HCT116 (cell line): Measurements from ENCODE around the gene CDH22.

Experiments
- ATF3 ChIP-seq: IDR thresholded peaks from 2 replicates; pipeline ENCODE4 v1.6.1; 2012
- CTCF ChIP-seq, 3 experiments: fragments of 200-600 bp in 1 of 3; sonication (generic) in 1 of 3; IDR thresholded peaks in 2 of 3; conservative IDR thresholded peaks in 1 of 3; 2 replicates each; pipeline ENCODE4 v1.5.1; 2012 to 2017; ENCODE audit warnings: low read depth in 2 of 3, low read length in 2 of 3, antibody characterized with exemption in 1 of 3, borderline replicate concordance in 1 of 3, control low read depth in 1 of 3, mild to moderate bottlenecking in 1 of 3, mixed read lengths in 1 of 3, mixed run types in 1 of 3, moderate library complexity in 1 of 3; ENCODE audit not compliant: insufficient read depth in 1 of 3
- EZH2 ChIP-seq: fragments of 200-600 bp; sonication (generic); IDR thresholded peaks from 2 replicates; pipeline ENCODE4 v1.6.1; 2017; ENCODE audit warnings: antibody characterized with exemption, mixed run types
- EZH2phosphoT487 ChIP-seq: fragments of 200-600 bp; IDR thresholded peaks from 2 replicates; pipeline ENCODE4 v1.6.1; 2018; ENCODE audit warnings: antibody characterized with exemption, borderline replicate concordance
- FOSL1 ChIP-seq: IDR thresholded peaks from 2 replicates; pipeline ENCODE4 v1.6.1; 2012; ENCODE audit warnings: low read depth
- POLR2A ChIP-seq: IDR thresholded peaks from 2 replicates; pipeline ENCODE4 v1.7.0; 2011; ENCODE audit warnings: borderline replicate concordance; ENCODE audit not compliant: insufficient read depth, insufficient read length; ENCODE audit errors: extremely low read depth
- POLR2AphosphoS5 ChIP-seq: IDR thresholded peaks from 2 replicates; pipeline ENCODE4 v1.6.1; 2011; ENCODE audit warnings: mild to moderate bottlenecking, low read depth, low read length, moderate library complexity
- RAD21 ChIP-seq: IDR thresholded peaks from 2 replicates; pipeline ENCODE4 v1.6.1; 2012; ENCODE audit warnings: low read depth, mild to moderate bottlenecking
- SP1 ChIP-seq: IDR thresholded peaks from 2 replicates; pipeline ENCODE4 v1.6.1; 2012; ENCODE audit warnings: low read depth
- ZBTB33 ChIP-seq: IDR thresholded peaks from 2 replicates; pipeline ENCODE4 v1.6.1; 2011; ENCODE audit warnings: mild to moderate bottlenecking, low read length, moderate library complexity; ENCODE audit not compliant: insufficient replicate concordance; ENCODE audit errors: extremely low read depth

- TF ChIP-seq SP1: no peak
- TF ChIP-seq ZBTB33: no peak
- TF ChIP-seq POLR2AphosphoS5: no peak
- no peak for TF ChIP-seq CTCF (IDR thresholded peaks at IDR 0.05 in 2 of 3, conservative IDR thresholded peaks at IDR 0.05 in 1 of 3; ENCODE audit: borderline replicate concordance in 1 of 3, insufficient read depth in 1 of 3, low read depth in 2 of 3, low read length in 2 of 3)
- TF ChIP-seq EZH2phosphoT487: no peak
- no peak for TF ChIP-seq RAD21
- TF ChIP-seq EZH2: no peak
- no peak for TF ChIP-seq POLR2A
- TF ChIP-seq ATF3: no peak
- no peak for TF ChIP-seq FOSL1
These were observed 150.7 kb downstream of the CDH22 start for GRCh38 chr20:46157625-46158024.
